ENCODE results near the gene MICU1.

DNA sequence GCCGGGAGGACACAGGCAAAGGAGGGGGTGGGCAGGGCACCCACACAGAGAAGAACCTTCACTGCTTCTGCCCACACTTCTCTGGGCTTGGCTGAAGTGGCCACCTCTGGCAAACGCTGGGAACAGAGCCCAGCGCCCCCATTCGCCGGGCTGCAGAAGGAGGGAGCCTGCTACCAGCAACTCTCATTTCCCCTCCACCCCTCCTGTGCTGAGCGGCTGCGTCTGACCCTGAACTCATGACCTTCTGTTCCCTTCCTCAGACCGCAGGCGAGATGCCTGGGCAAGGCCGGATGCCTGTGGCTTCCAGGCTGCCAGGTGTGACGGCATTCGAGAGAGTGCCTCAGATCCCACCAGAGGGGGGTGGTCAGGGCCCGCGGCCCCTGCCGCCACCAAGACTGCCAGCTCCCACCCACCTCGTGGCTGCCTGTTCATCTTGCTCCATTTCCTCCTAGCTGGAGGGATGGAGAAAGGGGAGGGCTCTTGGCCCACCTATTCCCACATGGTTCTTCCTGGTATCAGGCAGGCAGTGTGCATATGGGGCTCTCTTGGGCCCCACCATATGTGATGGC is 291.0 kb downstream of the MICU1 start:
- TF ChIP-seq, protein P1, sequence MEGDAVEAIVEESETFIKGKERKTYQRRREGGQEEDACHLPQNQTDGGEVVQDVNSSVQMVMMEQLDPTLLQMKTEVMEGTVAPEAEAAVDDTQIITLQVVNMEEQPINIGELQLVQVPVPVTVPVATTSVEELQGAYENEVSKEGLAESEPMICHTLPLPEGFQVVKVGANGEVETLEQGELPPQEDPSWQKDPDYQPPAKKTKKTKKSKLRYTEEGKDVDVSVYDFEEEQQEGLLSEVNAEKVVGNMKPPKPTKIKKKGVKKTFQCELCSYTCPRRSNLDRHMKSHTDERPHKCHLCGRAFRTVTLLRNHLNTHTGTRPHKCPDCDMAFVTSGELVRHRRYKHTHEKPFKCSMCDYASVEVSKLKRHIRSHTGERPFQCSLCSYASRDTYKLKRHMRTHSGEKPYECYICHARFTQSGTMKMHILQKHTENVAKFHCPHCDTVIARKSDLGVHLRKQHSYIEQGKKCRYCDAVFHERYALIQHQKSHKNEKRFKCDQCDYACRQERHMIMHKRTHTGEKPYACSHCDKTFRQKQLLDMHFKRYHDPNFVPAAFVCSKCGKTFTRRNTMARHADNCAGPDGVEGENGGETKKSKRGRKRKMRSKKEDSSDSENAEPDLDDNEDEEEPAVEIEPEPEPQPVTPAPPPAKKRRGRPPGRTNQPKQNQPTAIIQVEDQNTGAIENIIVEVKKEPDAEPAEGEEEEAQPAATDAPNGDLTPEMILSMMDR (conservative IDR thresholded peaks at IDR 0.05) = no peak
- no peak for TF ChIP-seq EZH2 (IDR thresholded peaks at IDR 0.05; ENCODE audit: low read depth)

All from PC-9 (cell line).